Hepatocyte (in vitro differentiated cells): ENCODE results near the gene APC2. TPM values are rescaled to one million over a fixed set of nuclear protein-coding genes. Genes with fewer than 3 reads are reported as not detected.

Experiments
- DNase-seq: peaks from one replicate; pipeline ENCODE4 v3.0.0-alpha.2; 2016; ENCODE audit warnings: low spot score
- H2AFZ ChIP-seq: fragments of 200-600 bp; sonication (generic); 2 replicates; pipeline ENCODE4 v1.6.0; 2016; ENCODE audit warnings: antibody characterized with exemption, mild to moderate bottlenecking
- H3K27ac ChIP-seq: fragments of 200-600 bp; sonication (generic); 2 replicates; pipeline ENCODE4 v1.5.1; 2016; ENCODE audit warnings: mild to moderate bottlenecking
- H3K27me3 ChIP-seq: fragments of 200-600 bp; sonication (generic); 2 replicates; pipeline ENCODE4 v1.6.1; 2016
- H3K36me3 ChIP-seq: fragments of 200-600 bp; sonication (generic); replicated peaks from 2 replicates; pipeline ENCODE4 v1.5.1; 2016; ENCODE audit warnings: low read depth; ENCODE audit not compliant: insufficient read depth
- H3K4me1 ChIP-seq: fragments of 200-600 bp; sonication (generic); 2 replicates; pipeline ENCODE4 v1.5.1; 2016; ENCODE audit warnings: mild to moderate bottlenecking, moderate library complexity; ENCODE audit not compliant: insufficient read depth
- H3K4me2 ChIP-seq: fragments of 200-600 bp; sonication (generic); 2 replicates; pipeline ENCODE4 v1.6.0; 2016
- H3K4me3 ChIP-seq: fragments of 200-600 bp; sonication (generic); 2 replicates; pipeline ENCODE4 v1.5.1; 2016; ENCODE audit warnings: mild to moderate bottlenecking
- H3K79me2 ChIP-seq: fragments of 200-600 bp; sonication (generic); 2 replicates; pipeline ENCODE4 v1.6.0; 2017; ENCODE audit warnings: mild to moderate bottlenecking
- H3K9me2 ChIP-seq: fragments of 200-600 bp; sonication (generic); replicated peaks from 2 replicates; pipeline ENCODE4 v1.6.0; 2017; ENCODE audit warnings: mild to moderate bottlenecking; ENCODE audit not compliant: insufficient read depth
- H3K9me3 ChIP-seq: fragments of 200-600 bp; sonication (generic); 2 replicates; pipeline ENCODE4 v1.5.1; 2016; ENCODE audit warnings: low read depth, mild to moderate bottlenecking
- H4K20me1 ChIP-seq: fragments of 200-600 bp; sonication (generic); 2 replicates; pipeline ENCODE4 v1.6.0; 2016; ENCODE audit warnings: mild to moderate bottlenecking; ENCODE audit not compliant: insufficient read depth, poor library complexity, severe bottlenecking
- EZH2 ChIP-seq: fragments of 200-600 bp; sonication (generic); IDR thresholded peaks from 2 replicates; pipeline ENCODE4 v1.6.1; 2016; ENCODE audit warnings: antibody characterized with exemption, mild to moderate bottlenecking, borderline replicate concordance
- EZH2phosphoT487 ChIP-seq: fragments of 200-600 bp; sonication (generic); IDR thresholded peaks from one replicate; pipeline ENCODE4 v1.6.1; 2018; ENCODE audit warnings: antibody characterized with exemption, mild to moderate bottlenecking, low read depth, moderate library complexity; ENCODE audit not compliant: unreplicated experiment, severe bottlenecking
- WGBS: methylation state at CpG from one replicate; pipeline ENCODE4 v1.1.6; 2016; ENCODE audit warnings: low lambda C conversion rate; ENCODE audit errors: missing lambda C conversion rate; 5-methylcytosine and 5-hydroxymethylcytosine counted together
- polyA plus RNA-seq: library from polyadenylated mRNA; unstranded; fragments of >200 nt; fragmentation: Nextera tagmentation; extraction: Ambion mirVana; gene quantifications from 2 replicates; pipeline ENCODE4 v1.2.1, GENCODE V29; 2016
- total RNA-seq: library from RNA; depleted of rRNA; stranded (reverse); fragments of >200 nt; gene quantifications from 2 replicates; pipeline ENCODE4 v1.2.3, GENCODE V29; 2014
- TF ChIP-seq, protein P1 (sequence below): fragments of 200-600 bp; sonication (generic); IDR thresholded peaks from 2 replicates; pipeline ENCODE4 v1.5.1; 2016; ENCODE audit warnings: antibody characterized with exemption, mild to moderate bottlenecking; ENCODE audit not compliant: poor library complexity

APC2 gene
- total and polyA plus RNA-seq, 2 experiments from 2014 or later, result 0.36 to 1.2 TPM

DNA sequence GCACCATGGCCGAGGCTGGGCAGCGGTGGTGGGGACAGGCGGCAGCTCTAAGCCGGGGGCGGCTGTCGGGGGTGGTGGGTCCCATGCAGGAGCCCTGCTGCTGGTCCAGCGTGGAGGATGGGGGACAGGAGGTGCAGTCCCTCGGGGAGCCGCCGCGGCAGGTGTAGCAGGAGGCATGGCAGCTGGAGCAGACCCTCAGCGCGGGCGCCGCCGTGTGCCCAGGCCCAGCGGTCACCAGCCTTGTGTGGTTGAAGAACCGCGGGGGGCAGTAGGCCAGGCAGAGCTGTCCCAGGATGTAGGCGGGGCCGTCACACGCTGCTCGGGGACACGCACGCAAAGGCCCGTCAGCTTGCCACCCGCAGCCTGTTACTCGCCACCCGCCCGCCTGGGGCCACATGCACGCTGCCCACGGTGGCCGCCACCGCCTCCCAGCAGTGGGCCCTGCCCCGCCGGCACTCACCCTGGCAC is 32.0 kb downstream of the APC2 start:
- Histone ChIP-seq H3K9me3 (no peaks in the 10 kb centered on the region), H3K36me3 (no peaks in the 10 kb centered on the region), H3K27me3 (no peaks in the 10 kb centered on the region), H3K4me2 (no peak overlapping the region), H3K9me2 (no peaks in the 10 kb centered on the region), H3K27ac (no peak overlapping the region), H3K4me1 (peaks cover 11% of the 10 kb centered on the region), H3K79me2 (peaks cover 20% of the 10 kb centered on the region), H3K4me3 (no peak overlapping the region), H4K20me1 (peaks cover 7% of the 10 kb centered on the region), H2AFZ (no peak overlapping the region)
- TF ChIP-seq, protein P1, sequence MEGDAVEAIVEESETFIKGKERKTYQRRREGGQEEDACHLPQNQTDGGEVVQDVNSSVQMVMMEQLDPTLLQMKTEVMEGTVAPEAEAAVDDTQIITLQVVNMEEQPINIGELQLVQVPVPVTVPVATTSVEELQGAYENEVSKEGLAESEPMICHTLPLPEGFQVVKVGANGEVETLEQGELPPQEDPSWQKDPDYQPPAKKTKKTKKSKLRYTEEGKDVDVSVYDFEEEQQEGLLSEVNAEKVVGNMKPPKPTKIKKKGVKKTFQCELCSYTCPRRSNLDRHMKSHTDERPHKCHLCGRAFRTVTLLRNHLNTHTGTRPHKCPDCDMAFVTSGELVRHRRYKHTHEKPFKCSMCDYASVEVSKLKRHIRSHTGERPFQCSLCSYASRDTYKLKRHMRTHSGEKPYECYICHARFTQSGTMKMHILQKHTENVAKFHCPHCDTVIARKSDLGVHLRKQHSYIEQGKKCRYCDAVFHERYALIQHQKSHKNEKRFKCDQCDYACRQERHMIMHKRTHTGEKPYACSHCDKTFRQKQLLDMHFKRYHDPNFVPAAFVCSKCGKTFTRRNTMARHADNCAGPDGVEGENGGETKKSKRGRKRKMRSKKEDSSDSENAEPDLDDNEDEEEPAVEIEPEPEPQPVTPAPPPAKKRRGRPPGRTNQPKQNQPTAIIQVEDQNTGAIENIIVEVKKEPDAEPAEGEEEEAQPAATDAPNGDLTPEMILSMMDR, result no peak
- TF ChIP-seq EZH2 (no peak), EZH2phosphoT487 (no peak)
- DNase-seq, result no peak
- WGBS, result 93% methylated on average over 26 of the region's 36 CpGs

DNA sequence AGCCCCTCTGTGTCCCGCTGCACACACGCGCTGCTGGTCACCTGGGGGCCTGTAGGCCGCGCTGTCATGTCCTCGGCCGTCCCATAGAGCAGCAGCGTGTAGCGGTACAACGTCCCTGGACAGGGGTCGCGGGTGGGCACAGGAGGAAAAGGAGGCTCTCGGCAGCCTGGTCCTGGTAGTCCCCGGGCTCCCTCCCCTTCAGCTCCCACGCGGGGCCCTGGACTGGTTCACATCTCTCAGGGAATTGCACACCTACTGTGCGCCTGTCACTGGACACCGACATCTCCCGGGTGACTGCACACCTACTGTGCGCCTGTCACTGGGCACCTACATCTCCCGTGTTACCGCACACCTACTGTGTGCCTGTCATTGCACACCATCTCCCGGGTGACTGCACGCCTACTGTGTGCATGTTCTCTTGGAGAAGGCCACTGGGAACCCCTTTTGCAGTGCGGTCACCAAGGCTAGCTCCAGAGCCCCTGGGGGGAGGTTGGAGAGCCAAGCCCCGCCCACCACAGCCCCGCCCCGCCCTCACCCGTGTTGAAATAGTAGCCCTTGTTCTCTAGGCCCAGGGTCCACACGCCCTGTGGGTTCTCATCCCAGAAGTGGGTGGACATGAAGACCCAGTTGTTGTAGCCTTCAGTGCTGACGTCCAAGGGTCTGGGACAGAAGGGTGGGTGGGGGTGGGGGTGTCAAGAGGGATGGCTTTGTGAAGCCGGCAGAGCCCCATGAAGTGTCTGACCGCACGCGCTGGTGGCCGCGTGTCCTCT is 32.6 kb downstream of the APC2 start:
- Histone ChIP-seq H3K27ac (no peak overlapping the region), H3K9me2 (no peaks in the 10 kb centered on the region), H3K79me2 (peaks cover 14% of the 10 kb centered on the region), H3K4me1 (peaks cover 9% of the 10 kb centered on the region), H4K20me1 (peaks cover 2% of the 10 kb centered on the region), H3K9me3 (no peaks in the 10 kb centered on the region), H3K4me3 (no peak overlapping the region), H2AFZ (no peak overlapping the region), H3K36me3 (no peaks in the 10 kb centered on the region), H3K27me3 (no peaks in the 10 kb centered on the region), H3K4me2 (no peak overlapping the region)
- WGBS, result 93% methylated on average over 29 of the region's 37 CpGs
- TF ChIP-seq, protein P1, result no peak
- TF ChIP-seq EZH2 (no peak), EZH2phosphoT487 (no peak)
- DNase-seq, result no peak

GRCh38 chr19:1483131-1483978 is 33.4 kb downstream of the APC2 start:
- WGBS, result 96% methylated on average over 28 of the region's 77 CpGs
- DNase-seq, result no peak
- Histone ChIP-seq H3K4me2 (no peak overlapping the region), H3K27me3 (no peaks in the 10 kb centered on the region), H3K4me3 (no peak overlapping the region), H3K36me3 (no peaks in the 10 kb centered on the region), H3K9me2 (no peaks in the 10 kb centered on the region), H3K4me1 (peaks cover under 1% of the 10 kb centered on the region), H3K27ac (no peak overlapping the region), H3K79me2 (peaks cover 6% of the 10 kb centered on the region), H4K20me1 (no peaks in the 10 kb centered on the region), H2AFZ (no peak overlapping the region), H3K9me3 (no peaks in the 10 kb centered on the region)
- TF ChIP-seq, protein P1, result no peak
- no peak for TF ChIP-seq EZH2phosphoT487
